Keratinocyte (primary cell): Measurements from ENCODE around the gene HEXIM1. TPM values are rescaled to one million over a fixed set of nuclear protein-coding genes. Genes with fewer than 3 reads are reported as not detected.

ENCODE experiments used
- DNase-seq: peaks from one replicate; pipeline ENCODE4 v3.0.0-alpha.2; 2011; ENCODE audit warnings: low read depth, missing footprints, low spot score
- FAIRE-seq: peaks from 2 replicates; lab custom pipeline; 2011; peaks lifted over from hg19 to GRCh38; lab: Jason Lieb, UNC
- H2AFZ ChIP-seq: 2 replicates; pipeline ENCODE4 v1.6.0; 2012; ENCODE audit warnings: low read length, control low read depth, inconsistent platforms; ENCODE audit not compliant: control insufficient read depth
- H3K27ac ChIP-seq: 2 replicates; pipeline ENCODE4 v1.5.1; 2011; ENCODE audit warnings: low read length; ENCODE audit not compliant: control insufficient read depth, insufficient read depth
- H3K27me3 ChIP-seq: 3 replicates; pipeline ENCODE4 v1.6.0; 2011; ENCODE audit warnings: low read length; ENCODE audit not compliant: control insufficient read depth, insufficient read depth; ENCODE audit errors: extremely low read depth
- H3K36me3 ChIP-seq, 2 experiments: 2 replicates in 1 of 2; 3 replicates in 1 of 2; pipeline ENCODE4 v1.5.1; 2011; ENCODE audit warnings: low read length in 2 of 2, mild to moderate bottlenecking in 1 of 2; ENCODE audit not compliant: control insufficient read depth in 2 of 2, insufficient read depth in 2 of 2; ENCODE audit errors: extremely low read depth in 1 of 2
- H3K4me1 ChIP-seq: 3 replicates; pipeline ENCODE4 v1.5.1; 2011; ENCODE audit warnings: low read length; ENCODE audit not compliant: control insufficient read depth, insufficient read depth; ENCODE audit errors: extremely low read depth
- H3K4me2 ChIP-seq: 3 replicates; pipeline ENCODE4 v1.6.0; 2011; ENCODE audit warnings: low read depth, low read length; ENCODE audit not compliant: control insufficient read depth, insufficient read depth; ENCODE audit errors: extremely low read depth
- H3K4me3 ChIP-seq, 3 experiments: fragments of 200-600 bp in 1 of 3; sonication (generic) in 1 of 3; 2 replicates in 2 of 3; 3 replicates in 1 of 3; pipeline ENCODE4 v1.5.1; 2011 to 2016; ENCODE audit warnings: low read length in 3 of 3, mild to moderate bottlenecking in 3 of 3, control low read depth in 2 of 3, inconsistent platforms in 1 of 3, low read depth in 1 of 3, mixed read lengths in 1 of 3, mixed run types in 1 of 3, moderate library complexity in 1 of 3; ENCODE audit not compliant: control insufficient read depth in 2 of 3, insufficient read depth in 2 of 3; ENCODE audit errors: extremely low read depth in 1 of 3
- H3K79me2 ChIP-seq: 2 replicates; pipeline ENCODE4 v1.6.0; 2012; ENCODE audit warnings: low read length; ENCODE audit not compliant: control insufficient read depth, insufficient read depth
- H3K9ac ChIP-seq: 3 replicates; pipeline ENCODE4 v1.6.0; 2011; ENCODE audit warnings: low read length; ENCODE audit not compliant: control insufficient read depth, insufficient read depth; ENCODE audit errors: extremely low read depth
- H3K9me1 ChIP-seq: 3 replicates; pipeline ENCODE4 v1.6.0; 2011; ENCODE audit warnings: low read length; ENCODE audit not compliant: control insufficient read depth, insufficient read depth; ENCODE audit errors: extremely low read depth
- H3K9me3 ChIP-seq: 2 replicates; pipeline ENCODE4 v1.5.1; 2012; ENCODE audit warnings: low read depth, low read length; ENCODE audit not compliant: control insufficient read depth
- H4K20me1 ChIP-seq: 3 replicates; pipeline ENCODE4 v1.6.0; 2011; ENCODE audit warnings: low read length; ENCODE audit not compliant: control insufficient read depth, insufficient read depth; ENCODE audit errors: extremely low read depth
- EZH2 ChIP-seq: IDR thresholded peaks from one replicate; pipeline ENCODE4 v1.6.1; 2012; ENCODE audit warnings: inconsistent platforms, mild to moderate bottlenecking, low read length, moderate library complexity
- dilution Hi-C: fragments of 300-500 bp; cut with MboI; formaldehyde crosslinking; loops from one replicate; pipeline ENCODE4 v1.7.0; 2020; ENCODE audit warnings: low sequenced_read_pairs; ENCODE audit not compliant: extremely low pct_ligation_motif_present
- polyA plus RNA-seq, 5 experiments: library from polyadenylated mRNA; depleted of rRNA in 3 of 5; stranded (reverse) in 3 of 5; stranded (forward) in 1 of 5; unstranded in 1 of 5; fragments of >200 nt; gene quantifications; 1 replicate in 1 of 5; 2 replicates in 3 of 5; 3 replicates in 1 of 5; pipeline versions ENCODE4 v1.2.1 to v1.2.3, GENCODE V29; 2011 to 2012; ENCODE audit warnings: missing spikeins in 2 of 5, low read depth in 1 of 5, low replicate concordance in 1 of 5
- TF ChIP-seq, protein P1 (sequence below), 3 experiments: IDR thresholded peaks in 1 of 3; conservative IDR thresholded peaks in 1 of 3; optimal IDR thresholded peaks in 1 of 3; 2 replicates in 2 of 3; 3 replicates in 1 of 3; pipeline versions ENCODE3 to v1.5.1; 2011; ENCODE audit warnings: low read length in 3 of 3, mild to moderate bottlenecking in 3 of 3, moderate library complexity in 2 of 3, control low read depth in 1 of 3, inconsistent platforms in 1 of 3; ENCODE audit not compliant: insufficient read depth in 2 of 3; ENCODE audit errors: extremely low read depth in 1 of 3

Gene HEXIM1
- polyA plus RNA-seq, 1 donor (not counting 4 experiments of a cell fraction or from before 2014, with no cell fraction given) = 19.9 TPM

DNA sequence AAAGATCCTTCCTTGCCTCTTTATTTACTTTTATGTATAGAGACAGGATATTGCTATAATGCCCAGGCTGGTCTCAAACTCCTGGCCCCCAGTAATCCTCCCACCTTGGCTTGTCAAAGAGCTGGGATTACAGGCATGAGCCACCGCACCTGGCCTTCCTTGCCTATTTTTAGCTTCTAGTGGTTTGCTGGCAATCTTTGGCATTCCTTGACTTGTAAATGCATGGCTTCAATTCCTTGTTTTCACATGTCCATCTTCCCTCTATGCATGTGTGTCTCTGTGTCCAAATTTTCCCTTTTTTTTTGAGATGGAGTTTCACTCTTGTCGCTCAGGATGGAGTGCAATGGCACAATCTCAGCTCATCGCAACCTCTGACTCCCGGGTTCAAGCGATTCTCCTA is 35.9 kb downstream of the HEXIM1 start:
- no peaks in the 10 kb centered on the region for H3K9me3 ChIP-seq
- H3K4me1 ChIP-seq = peaks cover 9% of the 10 kb centered on the region
- peak overlapping the region; percentile 17 for H3K4me2 ChIP-seq
- no peaks in the 10 kb centered on the region for H3K79me2 ChIP-seq
- H3K27ac ChIP-seq = peak overlapping the region; percentile 26
- H3K27me3 ChIP-seq = no peaks in the 10 kb centered on the region
- H2AFZ ChIP-seq = peak overlapping the region; percentile 33
- no peaks in the 10 kb centered on the region for H3K36me3 ChIP-seq
- H4K20me1 ChIP-seq = no peaks in the 10 kb centered on the region
- dilution Hi-C loops = no loop called here
- no peak overlapping the region for H3K4me3 ChIP-seq
- no peak overlapping the region for H3K9ac ChIP-seq
- DNase-seq = no peak
- H3K9me1 ChIP-seq = no peaks in the 10 kb centered on the region
- TF ChIP-seq, protein P1, sequence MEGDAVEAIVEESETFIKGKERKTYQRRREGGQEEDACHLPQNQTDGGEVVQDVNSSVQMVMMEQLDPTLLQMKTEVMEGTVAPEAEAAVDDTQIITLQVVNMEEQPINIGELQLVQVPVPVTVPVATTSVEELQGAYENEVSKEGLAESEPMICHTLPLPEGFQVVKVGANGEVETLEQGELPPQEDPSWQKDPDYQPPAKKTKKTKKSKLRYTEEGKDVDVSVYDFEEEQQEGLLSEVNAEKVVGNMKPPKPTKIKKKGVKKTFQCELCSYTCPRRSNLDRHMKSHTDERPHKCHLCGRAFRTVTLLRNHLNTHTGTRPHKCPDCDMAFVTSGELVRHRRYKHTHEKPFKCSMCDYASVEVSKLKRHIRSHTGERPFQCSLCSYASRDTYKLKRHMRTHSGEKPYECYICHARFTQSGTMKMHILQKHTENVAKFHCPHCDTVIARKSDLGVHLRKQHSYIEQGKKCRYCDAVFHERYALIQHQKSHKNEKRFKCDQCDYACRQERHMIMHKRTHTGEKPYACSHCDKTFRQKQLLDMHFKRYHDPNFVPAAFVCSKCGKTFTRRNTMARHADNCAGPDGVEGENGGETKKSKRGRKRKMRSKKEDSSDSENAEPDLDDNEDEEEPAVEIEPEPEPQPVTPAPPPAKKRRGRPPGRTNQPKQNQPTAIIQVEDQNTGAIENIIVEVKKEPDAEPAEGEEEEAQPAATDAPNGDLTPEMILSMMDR (optimal IDR thresholded peaks at IDR 0.05 in 1 of 3, IDR thresholded peaks at IDR 0.05 in 1 of 3, conservative IDR thresholded peaks at IDR 0.05 in 1 of 3; ENCODE audit: extremely low read depth in 1 of 3, insufficient read depth in 2 of 3, low read length in 3 of 3) = no peak
- no peak for TF ChIP-seq EZH2
- FAIRE-seq = peak; percentile 64

DNA sequence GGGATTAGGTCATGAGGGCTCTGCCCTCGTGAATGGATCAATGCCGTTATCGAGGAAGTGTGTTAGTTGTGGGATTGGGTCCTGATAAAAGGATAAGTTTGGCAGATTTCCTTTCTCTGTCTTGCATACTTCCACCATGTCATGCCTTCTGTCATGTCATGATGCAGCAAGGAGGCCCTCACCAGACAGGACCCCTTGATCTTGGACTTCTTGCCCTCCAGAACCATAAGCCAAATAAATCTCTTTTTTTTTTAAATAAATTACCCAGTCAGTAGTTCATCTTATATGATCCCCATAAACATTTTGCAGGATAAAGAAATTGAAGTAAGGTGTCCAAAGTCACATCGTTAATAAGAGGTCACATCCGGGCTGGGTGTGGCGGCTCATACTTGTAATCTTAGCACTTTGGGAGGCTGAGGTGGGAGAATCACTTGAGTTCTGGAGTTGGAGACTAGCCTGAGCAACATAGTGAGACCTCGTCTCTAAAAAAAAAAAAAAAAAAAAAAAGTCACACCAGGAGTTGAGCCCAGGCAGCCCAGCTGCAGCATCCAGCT is 38.6 kb downstream of the HEXIM1 start:
- Histone ChIP-seq H3K27ac (no peak overlapping the region), H3K9me3 (no peaks in the 10 kb centered on the region), H3K9ac (no peak overlapping the region), H3K9me1 (no peaks in the 10 kb centered on the region), H3K36me3 (no peaks in the 10 kb centered on the region), H3K27me3 (no peaks in the 10 kb centered on the region), H3K4me3 (no peak overlapping the region), H3K4me2 (no peak overlapping the region), H2AFZ (no peak overlapping the region), H3K4me1 (peaks cover 9% of the 10 kb centered on the region), H4K20me1 (no peaks in the 10 kb centered on the region), H3K79me2 (no peaks in the 10 kb centered on the region)
- DNase-seq (no peak), FAIRE-seq (no peak)
- no peak for TF ChIP-seq EZH2
- TF ChIP-seq, protein P1 (optimal IDR thresholded peaks at IDR 0.05 in 1 of 3, IDR thresholded peaks at IDR 0.05 in 1 of 3, conservative IDR thresholded peaks at IDR 0.05 in 1 of 3; ENCODE audit: extremely low read depth in 1 of 3, insufficient read depth in 2 of 3, low read length in 3 of 3) = no peak
- dilution Hi-C loops = no loop called here
